ENCODE measurements around the gene ACSS1.

DNA sequence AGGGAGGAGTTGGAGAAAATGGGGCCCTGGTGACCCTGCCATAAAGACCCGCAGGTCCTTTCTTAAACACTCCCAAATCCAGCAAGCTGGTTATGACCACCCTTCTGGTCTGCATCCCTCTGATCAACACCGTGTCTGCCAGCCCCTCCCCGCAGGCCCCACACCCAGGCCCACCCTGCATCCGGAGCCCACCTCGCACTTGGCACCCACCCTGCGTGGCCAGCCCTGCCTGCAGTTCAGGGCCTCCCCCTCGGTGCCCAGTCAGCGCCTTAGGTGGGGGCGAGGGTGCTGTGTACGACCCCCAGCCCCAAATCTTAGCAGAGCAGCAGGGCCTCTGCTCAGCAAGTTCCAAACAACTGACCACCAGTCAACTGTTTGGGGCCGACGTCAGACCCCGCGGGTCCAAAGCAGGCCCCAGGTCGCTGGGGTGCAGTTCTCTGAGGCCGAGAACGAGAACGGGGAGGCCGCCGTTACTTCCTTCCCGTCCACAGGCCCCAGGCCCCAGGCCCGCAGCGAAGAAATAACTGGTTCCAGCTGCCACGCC, 1.2 kb downstream of the ACSS1 start:
- TF ChIP-seq ETV6 (CRISPR knock-in tag; IDR thresholded peaks at IDR 0.05) (no peak), ZNF138 (CRISPR knock-in tag; conservative IDR thresholded peaks at IDR 0.05) (no peak), TEAD4 (CRISPR knock-in tag; IDR thresholded peaks at IDR 0.05) (no peak), CREM (CRISPR knock-in tag; IDR thresholded peaks at IDR 0.05) (no peak), ZBTB21 (CRISPR knock-in tag; IDR thresholded peaks at IDR 0.05; ENCODE audit: borderline replicate concordance) (no peak), JUN (CRISPR knock-in tag; IDR thresholded peaks at IDR 0.05) (no peak)
- TF ChIP-seq, protein P1, sequence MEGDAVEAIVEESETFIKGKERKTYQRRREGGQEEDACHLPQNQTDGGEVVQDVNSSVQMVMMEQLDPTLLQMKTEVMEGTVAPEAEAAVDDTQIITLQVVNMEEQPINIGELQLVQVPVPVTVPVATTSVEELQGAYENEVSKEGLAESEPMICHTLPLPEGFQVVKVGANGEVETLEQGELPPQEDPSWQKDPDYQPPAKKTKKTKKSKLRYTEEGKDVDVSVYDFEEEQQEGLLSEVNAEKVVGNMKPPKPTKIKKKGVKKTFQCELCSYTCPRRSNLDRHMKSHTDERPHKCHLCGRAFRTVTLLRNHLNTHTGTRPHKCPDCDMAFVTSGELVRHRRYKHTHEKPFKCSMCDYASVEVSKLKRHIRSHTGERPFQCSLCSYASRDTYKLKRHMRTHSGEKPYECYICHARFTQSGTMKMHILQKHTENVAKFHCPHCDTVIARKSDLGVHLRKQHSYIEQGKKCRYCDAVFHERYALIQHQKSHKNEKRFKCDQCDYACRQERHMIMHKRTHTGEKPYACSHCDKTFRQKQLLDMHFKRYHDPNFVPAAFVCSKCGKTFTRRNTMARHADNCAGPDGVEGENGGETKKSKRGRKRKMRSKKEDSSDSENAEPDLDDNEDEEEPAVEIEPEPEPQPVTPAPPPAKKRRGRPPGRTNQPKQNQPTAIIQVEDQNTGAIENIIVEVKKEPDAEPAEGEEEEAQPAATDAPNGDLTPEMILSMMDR (IDR thresholded peaks at IDR 0.05): no peak

All from WTC11 (cell line).